GM23248 (cell line): ENCODE data around the gene DRAXIN.

Source experiments
- EZH2 ChIP-seq: fragments of 200-600 bp; sonication (generic); IDR thresholded peaks from 2 replicates; pipeline ENCODE4 v1.6.1; 2018; ENCODE audit warnings: antibody characterized with exemption, mild to moderate bottlenecking; ENCODE audit not compliant: insufficient read depth, poor library complexity, severe bottlenecking
- EZH2phosphoT487 ChIP-seq: fragments of 200-600 bp; sonication (generic); IDR thresholded peaks from 2 replicates; pipeline ENCODE4 v1.6.1; 2018; ENCODE audit warnings: antibody characterized with exemption, moderate library complexity, mild to moderate bottlenecking, low read depth; ENCODE audit not compliant: insufficient read depth

DNA sequence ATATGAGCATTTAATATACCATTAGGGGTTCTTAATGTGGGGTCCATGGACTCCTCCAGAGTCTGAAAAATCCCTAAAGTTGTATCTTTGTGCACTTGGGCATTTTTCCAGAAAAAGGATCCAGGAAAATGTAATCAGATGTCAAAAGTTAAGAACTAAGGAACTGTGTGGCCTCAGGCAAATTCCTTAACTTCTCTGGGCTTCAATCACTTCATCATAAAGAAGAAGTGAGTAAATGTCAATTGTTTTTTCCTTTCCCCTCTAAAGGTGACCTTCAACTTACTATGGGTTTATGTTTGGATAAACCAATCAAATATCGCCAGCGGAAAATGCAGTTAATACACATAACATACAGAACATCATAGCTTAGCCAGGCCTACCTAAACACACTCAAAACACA is 13.1 kb upstream of the DRAXIN start:
- TF ChIP-seq EZH2 (no peak), EZH2phosphoT487 (no peak)
